ENCODE results near the gene SLC6A3.
A peak's percentile ranks its signal among the peaks of the same experiment; 100 is the strongest.

The SLC6A3 gene

DNA sequence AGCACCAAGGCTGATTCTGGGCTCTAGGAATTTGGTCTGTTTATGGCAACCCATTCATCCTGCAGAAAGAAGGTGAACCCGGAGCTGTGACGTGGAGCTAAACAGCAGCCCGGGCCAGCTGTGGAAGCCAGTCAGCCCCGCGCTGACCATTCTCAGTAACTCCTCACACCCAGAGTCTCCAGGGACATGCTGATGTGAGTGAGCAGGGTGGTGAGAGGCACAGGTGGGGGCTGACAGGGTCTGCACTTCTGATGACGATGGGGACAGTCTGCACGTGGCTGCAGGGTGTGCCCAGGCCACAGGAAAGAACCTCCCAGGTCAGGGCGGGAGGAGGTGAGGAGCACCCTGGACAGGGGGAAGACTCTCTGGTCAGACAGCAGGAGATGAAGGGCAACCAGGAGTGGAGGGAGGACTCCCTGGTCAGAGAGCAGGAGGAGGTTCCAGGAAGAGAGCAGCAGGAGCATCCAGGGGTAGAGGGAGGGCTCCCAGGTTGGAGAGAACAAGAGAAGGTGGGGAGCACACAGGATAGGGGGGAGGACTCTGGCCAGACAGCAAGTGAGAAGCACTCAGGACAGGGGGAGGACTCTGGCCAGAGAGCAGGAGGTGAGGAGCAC lies 26.1 kb upstream of the SLC6A3 start:
- DNase-seq (ENCODE audit: low read depth in 1 of 2, low spot score in 1 of 2): no peak
- Histone ChIP-seq H3K27ac (replicated peaks) (no peak overlapping the region), H3K27me3 (ENCODE audit: insufficient read depth, poor library complexity, severe bottlenecking) (no peaks in the 10 kb centered on the region), H3K4me3 (replicated peaks; ENCODE audit: insufficient read depth, low read length) (no peak overlapping the region)
- TF ChIP-seq, protein P1, sequence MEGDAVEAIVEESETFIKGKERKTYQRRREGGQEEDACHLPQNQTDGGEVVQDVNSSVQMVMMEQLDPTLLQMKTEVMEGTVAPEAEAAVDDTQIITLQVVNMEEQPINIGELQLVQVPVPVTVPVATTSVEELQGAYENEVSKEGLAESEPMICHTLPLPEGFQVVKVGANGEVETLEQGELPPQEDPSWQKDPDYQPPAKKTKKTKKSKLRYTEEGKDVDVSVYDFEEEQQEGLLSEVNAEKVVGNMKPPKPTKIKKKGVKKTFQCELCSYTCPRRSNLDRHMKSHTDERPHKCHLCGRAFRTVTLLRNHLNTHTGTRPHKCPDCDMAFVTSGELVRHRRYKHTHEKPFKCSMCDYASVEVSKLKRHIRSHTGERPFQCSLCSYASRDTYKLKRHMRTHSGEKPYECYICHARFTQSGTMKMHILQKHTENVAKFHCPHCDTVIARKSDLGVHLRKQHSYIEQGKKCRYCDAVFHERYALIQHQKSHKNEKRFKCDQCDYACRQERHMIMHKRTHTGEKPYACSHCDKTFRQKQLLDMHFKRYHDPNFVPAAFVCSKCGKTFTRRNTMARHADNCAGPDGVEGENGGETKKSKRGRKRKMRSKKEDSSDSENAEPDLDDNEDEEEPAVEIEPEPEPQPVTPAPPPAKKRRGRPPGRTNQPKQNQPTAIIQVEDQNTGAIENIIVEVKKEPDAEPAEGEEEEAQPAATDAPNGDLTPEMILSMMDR (IDR thresholded peaks at IDR 0.05; ENCODE audit: insufficient read depth, low read length): no peak
- TF ChIP-seq POLR2AphosphoS5 (IDR thresholded peaks at IDR 0.05; ENCODE audit: low read depth) (no peak), SPI1 (IDR thresholded peaks at IDR 0.05; ENCODE audit: borderline replicate concordance, low read depth) (no peak), GABPA (IDR thresholded peaks at IDR 0.05; ENCODE audit: low read depth) (no peak)
- TF ChIP-seq, protein P2, sequence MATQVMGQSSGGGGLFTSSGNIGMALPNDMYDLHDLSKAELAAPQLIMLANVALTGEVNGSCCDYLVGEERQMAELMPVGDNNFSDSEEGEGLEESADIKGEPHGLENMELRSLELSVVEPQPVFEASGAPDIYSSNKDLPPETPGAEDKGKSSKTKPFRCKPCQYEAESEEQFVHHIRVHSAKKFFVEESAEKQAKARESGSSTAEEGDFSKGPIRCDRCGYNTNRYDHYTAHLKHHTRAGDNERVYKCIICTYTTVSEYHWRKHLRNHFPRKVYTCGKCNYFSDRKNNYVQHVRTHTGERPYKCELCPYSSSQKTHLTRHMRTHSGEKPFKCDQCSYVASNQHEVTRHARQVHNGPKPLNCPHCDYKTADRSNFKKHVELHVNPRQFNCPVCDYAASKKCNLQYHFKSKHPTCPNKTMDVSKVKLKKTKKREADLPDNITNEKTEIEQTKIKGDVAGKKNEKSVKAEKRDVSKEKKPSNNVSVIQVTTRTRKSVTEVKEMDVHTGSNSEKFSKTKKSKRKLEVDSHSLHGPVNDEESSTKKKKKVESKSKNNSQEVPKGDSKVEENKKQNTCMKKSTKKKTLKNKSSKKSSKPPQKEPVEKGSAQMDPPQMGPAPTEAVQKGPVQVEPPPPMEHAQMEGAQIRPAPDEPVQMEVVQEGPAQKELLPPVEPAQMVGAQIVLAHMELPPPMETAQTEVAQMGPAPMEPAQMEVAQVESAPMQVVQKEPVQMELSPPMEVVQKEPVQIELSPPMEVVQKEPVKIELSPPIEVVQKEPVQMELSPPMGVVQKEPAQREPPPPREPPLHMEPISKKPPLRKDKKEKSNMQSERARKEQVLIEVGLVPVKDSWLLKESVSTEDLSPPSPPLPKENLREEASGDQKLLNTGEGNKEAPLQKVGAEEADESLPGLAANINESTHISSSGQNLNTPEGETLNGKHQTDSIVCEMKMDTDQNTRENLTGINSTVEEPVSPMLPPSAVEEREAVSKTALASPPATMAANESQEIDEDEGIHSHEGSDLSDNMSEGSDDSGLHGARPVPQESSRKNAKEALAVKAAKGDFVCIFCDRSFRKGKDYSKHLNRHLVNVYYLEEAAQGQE (IDR thresholded peaks at IDR 0.05; ENCODE audit: insufficient replicate concordance, low read depth): no peak

DNA sequence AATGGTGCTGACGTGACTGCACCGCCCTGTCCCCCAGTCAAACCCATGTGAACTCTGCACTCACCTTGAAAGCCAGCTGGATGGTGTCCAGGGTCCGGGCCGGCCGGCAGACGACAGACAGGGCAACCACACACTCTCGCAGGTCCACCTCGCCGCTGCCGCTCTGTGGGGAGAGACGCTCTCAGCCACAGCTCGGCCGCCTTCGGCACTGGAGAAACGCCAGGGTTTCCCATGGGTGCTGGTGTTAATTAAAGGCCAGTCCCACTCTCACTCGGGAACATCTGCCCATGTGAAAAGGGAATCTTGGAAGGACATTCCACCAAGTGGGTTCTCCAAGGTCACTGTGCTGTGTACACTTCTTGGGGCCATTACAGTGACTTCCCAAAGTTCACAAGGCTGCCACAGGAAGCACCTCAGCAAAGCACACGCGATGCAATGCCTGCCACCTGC lies 25.5 kb upstream of the SLC6A3 start:
- Histone ChIP-seq H3K27me3 (ENCODE audit: insufficient read depth, poor library complexity, severe bottlenecking) (no peaks in the 10 kb centered on the region), H3K27ac (replicated peaks) (no peak overlapping the region), H3K4me3 (replicated peaks; ENCODE audit: insufficient read depth, low read length) (no peak overlapping the region)
- DNase-seq (ENCODE audit: low read depth in 1 of 2, low spot score in 1 of 2): no peak
- TF ChIP-seq SPI1 (IDR thresholded peaks at IDR 0.05; ENCODE audit: borderline replicate concordance, low read depth): no peak
- TF ChIP-seq, protein P2 (IDR thresholded peaks at IDR 0.05; ENCODE audit: insufficient replicate concordance, low read depth): no peak
- no peak for TF ChIP-seq POLR2AphosphoS5 (IDR thresholded peaks at IDR 0.05; ENCODE audit: low read depth)
- no peak for TF ChIP-seq GABPA (IDR thresholded peaks at IDR 0.05; ENCODE audit: low read depth)
- TF ChIP-seq, protein P1 (IDR thresholded peaks at IDR 0.05; ENCODE audit: insufficient read depth, low read length): no peak

DNA sequence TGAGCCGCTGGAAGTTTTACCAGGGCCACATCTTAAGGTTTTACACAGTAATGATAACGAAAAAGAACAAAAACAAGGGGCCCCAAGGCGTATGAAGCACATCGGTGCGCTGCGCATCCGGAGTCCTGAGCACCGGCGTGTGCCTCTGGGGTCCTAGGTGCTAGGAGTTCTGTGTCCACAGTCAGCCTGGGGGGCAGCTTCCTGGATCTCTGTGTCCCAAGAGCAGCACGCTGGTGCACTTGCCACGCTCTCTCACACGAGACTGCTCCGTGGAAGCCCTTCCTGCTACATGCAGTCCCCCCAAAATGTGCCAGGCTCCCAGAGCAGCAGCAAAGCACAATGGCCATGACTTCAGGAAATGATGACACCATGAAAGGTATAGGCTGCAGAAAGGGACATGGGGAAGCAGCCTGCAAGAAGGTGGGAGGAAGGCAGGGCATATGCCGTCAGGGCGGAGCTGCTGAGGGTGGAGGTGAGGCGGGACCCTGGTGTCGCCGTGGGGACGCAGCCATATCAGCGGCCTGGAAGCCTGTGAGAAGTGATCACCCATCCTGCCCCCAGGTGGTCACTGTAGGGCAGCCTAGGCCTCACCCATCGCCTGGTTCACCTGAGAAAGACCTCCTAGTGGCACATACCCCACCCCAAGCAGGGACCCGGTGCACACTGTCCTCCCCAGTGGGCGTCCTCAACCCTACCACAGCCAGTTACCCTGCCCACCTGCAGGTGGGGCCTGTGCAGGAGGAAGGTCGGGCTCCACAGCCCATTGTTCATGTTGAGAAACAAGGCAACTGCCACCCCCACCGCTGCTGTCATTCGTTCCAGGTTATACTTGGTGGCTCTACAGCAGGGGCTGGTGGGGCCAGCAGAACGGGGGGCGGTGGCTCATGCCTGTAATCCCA lies 23.6 kb upstream of the SLC6A3 start:
- no peak for DNase-seq (ENCODE audit: low read depth in 1 of 2, low spot score in 1 of 2)
- TF ChIP-seq, protein P1 (IDR thresholded peaks at IDR 0.05; ENCODE audit: insufficient read depth, low read length): no peak
- TF ChIP-seq POLR2AphosphoS5 (IDR thresholded peaks at IDR 0.05; ENCODE audit: low read depth) (peak; percentile 26; the same call in 1 of the 2 replicates), SPI1 (IDR thresholded peaks at IDR 0.05; ENCODE audit: borderline replicate concordance, low read depth) (no peak), GABPA (IDR thresholded peaks at IDR 0.05; ENCODE audit: low read depth) (no peak)
- TF ChIP-seq, protein P2 (IDR thresholded peaks at IDR 0.05; ENCODE audit: insufficient replicate concordance, low read depth): no peak
- H3K27me3 ChIP-seq (ENCODE audit: insufficient read depth, poor library complexity, severe bottlenecking): no peaks in the 10 kb centered on the region
- H3K4me3 ChIP-seq (replicated peaks; ENCODE audit: insufficient read depth, low read length): no peak overlapping the region
- no peak overlapping the region for H3K27ac ChIP-seq (replicated peaks)
